HepG2 (cell line): Measurements from ENCODE around the gene KIF6. TPM values are rescaled to one million over a fixed set of nuclear protein-coding genes. Genes with fewer than 3 reads are reported as not detected.

Source experiments
- ATAC-seq: fragments of 200-7000 bp; cut with Tn5 transposase; 3 replicates; pipeline ENCODE4 v1.9.1; 2020; ENCODE audit warnings: mild to moderate bottlenecking, moderate library complexity
- BruUV-seq: library from RNA; stranded (reverse); fragments of 400-500 nt; replicated peaks from 2 replicates; lab custom pipeline; 2021; lab: Mats Ljungman, UMichigan
- CTCF ChIA-PET: fragments of 300-600 bp; formaldehyde crosslinking; extraction: SDS; loops from one replicate; lab custom pipeline; 2021; ENCODE audit warnings: low total read pairs, inconsistent platforms, low intra/inter-chr PET ratio; lab: Yijun Ruan, JAX
- POLR2A ChIA-PET: fragments of 350-600 bp; sonication (Branson Sonifier 250); formaldehyde crosslinking; loops from one replicate; lab custom pipeline; 2020; ENCODE audit warnings: antibody characterized with exemption, inconsistent platforms; lab: Yijun Ruan, JAX
- DNase-seq: peaks from one replicate; pipeline ENCODE4 v3.0.0-alpha.2; 2015; ENCODE audit warnings: low spot score
- FAIRE-seq: peaks from 3 replicates; lab custom pipeline; 2011; peaks lifted over from hg19 to GRCh38; lab: Jason Lieb, UNC
- H2AFZ ChIP-seq: one replicate; pipeline ENCODE4 v1.6.1; 2011; ENCODE audit warnings: low read length, inconsistent platforms
- H3K27ac ChIP-seq: fragments of 300-600 bp; 3 replicates; pipeline ENCODE4 v1.8.0; 2011; ENCODE audit warnings: mixed run types, mild to moderate bottlenecking, mixed read lengths, low read length, inconsistent platforms; ENCODE audit not compliant: insufficient read depth; ENCODE audit errors: extremely low read length
- H3K27me3 ChIP-seq, 2 experiments: fragments of 200-600 bp in 1 of 2; 2 replicates in 1 of 2; 3 replicates in 1 of 2; pipeline versions ENCODE4 v1.6.0 to v1.8.0; 2011; ENCODE audit warnings: low read length in 2 of 2, mild to moderate bottlenecking in 2 of 2, moderate library complexity in 2 of 2, inconsistent platforms in 1 of 2; ENCODE audit not compliant: insufficient read depth in 2 of 2, control insufficient read depth in 1 of 2
- H3K36me3 ChIP-seq, 2 experiments: fragments of 200-600 bp in 1 of 2; replicated peaks in 1 of 2; 2 replicates in 1 of 2; 3 replicates in 1 of 2; pipeline versions ENCODE4 v1.5.1 to v1.8.0; 2011; ENCODE audit warnings: low read length in 2 of 2, inconsistent platforms in 1 of 2; ENCODE audit not compliant: insufficient read depth in 2 of 2, control insufficient read depth in 1 of 2
- H3K4me1 ChIP-seq: 2 replicates; pipeline ENCODE4 v1.5.1; 2012; ENCODE audit warnings: low read length, inconsistent platforms; ENCODE audit not compliant: insufficient read depth
- H3K4me2 ChIP-seq: 2 replicates; pipeline ENCODE4 v1.6.0; 2011; ENCODE audit warnings: low read depth, low read length, inconsistent platforms
- H3K4me3 ChIP-seq, 3 experiments: fragments of 200-600 bp in 1 of 3; sonication (generic), shearing (Covaris generic) in 1 of 3; replicated peaks in 1 of 3; 2 replicates each; pipeline ENCODE4 v1.5.1; 2011 to 2016; ENCODE audit warnings: low read length in 3 of 3, inconsistent platforms in 2 of 3, low read depth in 2 of 3, mild to moderate bottlenecking in 2 of 3, control low read depth in 1 of 3, mixed read lengths in 1 of 3; ENCODE audit not compliant: insufficient read depth in 1 of 3
- H3K79me2 ChIP-seq: one replicate; pipeline ENCODE4 v1.6.1; 2011; ENCODE audit warnings: low read length, inconsistent platforms; ENCODE audit not compliant: insufficient read depth
- H3K9ac ChIP-seq: 2 replicates; pipeline ENCODE4 v1.6.0; 2011; ENCODE audit warnings: mild to moderate bottlenecking, low read depth, low read length, inconsistent platforms; ENCODE audit not compliant: insufficient read depth
- H3K9me3 ChIP-seq: 2 replicates; pipeline ENCODE4 v1.5.1; 2012; ENCODE audit warnings: mild to moderate bottlenecking, low read length
- H4K20me1 ChIP-seq: 2 replicates; pipeline ENCODE4 v1.6.0; 2011; ENCODE audit warnings: inconsistent platforms, mild to moderate bottlenecking, low read length, moderate library complexity; ENCODE audit not compliant: insufficient read depth
- DRAP1 ChIP-seq: IDR thresholded peaks from 2 replicates; pipeline ENCODE4 v1.6.1; 2016; ENCODE audit warnings: missing genetic modification reagents, missing compliant biosample characterization
- JUNB ChIP-seq: sonication (generic); formaldehyde crosslinking; IDR thresholded peaks from 2 replicates; pipeline ENCODE4 v1.8.0; 2022; ENCODE audit warnings: missing genetic modification reagents, mild to moderate bottlenecking, borderline replicate concordance
- KLF11 ChIP-seq: IDR thresholded peaks from 2 replicates; pipeline ENCODE4 v1.6.1; 2016; ENCODE audit warnings: missing compliant biosample characterization
- MED13 ChIP-seq: sonication (generic); formaldehyde crosslinking; IDR thresholded peaks from 2 replicates; pipeline ENCODE4 v1.5.0; 2020; ENCODE audit warnings: missing genetic modification reagents
- NFRKB ChIP-seq: fragments of 450-650 bp; IDR thresholded peaks from 2 replicates; pipeline ENCODE4 v1.6.1; 2017
- ZHX2 ChIP-seq, 2 experiments: sonication (generic) in 1 of 2; formaldehyde crosslinking in 1 of 2; IDR thresholded peaks; 2 replicates each; pipeline versions ENCODE4 v1.6.1 to v1.9.0; 2014 to 2022; ENCODE audit warnings: antibody characterized with exemption in 1 of 2, borderline replicate concordance in 1 of 2, inconsistent platforms in 1 of 2, low read depth in 1 of 2, missing genetic modification reagents in 1 of 2
- ZNF382 ChIP-seq: sonication (generic); formaldehyde crosslinking; IDR thresholded peaks from 2 replicates; pipeline ENCODE4 v1.5.0; 2020; ENCODE audit warnings: missing genetic modification reagents, mild to moderate bottlenecking, borderline replicate concordance
- ZNF530 ChIP-seq: sonication (generic); formaldehyde crosslinking; IDR thresholded peaks from 2 replicates; pipeline ENCODE4 v1.5.0; 2020; ENCODE audit warnings: low read depth, mild to moderate bottlenecking, missing genetic modification reagents
- ZNF678 ChIP-seq: sonication (generic); formaldehyde crosslinking; IDR thresholded peaks from 2 replicates; pipeline ENCODE4 v1.4.0; 2020; ENCODE audit warnings: mild to moderate bottlenecking, missing genetic modification reagents
- ZNF737 ChIP-seq: sonication (generic); formaldehyde crosslinking; IDR thresholded peaks from 2 replicates; pipeline ENCODE4 v1.5.0; 2020; ENCODE audit warnings: missing genetic modification reagents, mild to moderate bottlenecking, borderline replicate concordance
- whole genome bisulfite sequencing: methylation state at CpG from one replicate; pipeline ENCODE4 v1.1.6; 2017; ENCODE audit warnings: low lambda C conversion rate; 5-methylcytosine and 5-hydroxymethylcytosine counted together
- in situ Hi-C: cut with HindIII; loops from 2 replicates; pipeline ENCODE4 v1.10.0; 2017; ENCODE audit warnings: low pct_unique_long_range_greater_than_20kb; ENCODE audit not compliant: extremely low pct_ligation_motif_present
- intact Hi-C: fragments of 100-400 bp; cut with micrococcal nuclease; formaldehyde crosslinking; loops from one replicate; pipeline ENCODE4 v1.10.0; 2022; ENCODE audit not compliant: unreplicated experiment
- polyA plus RNA-seq, 8 experiments: library from polyadenylated mRNA; depleted of rRNA in 3 of 8; stranded (reverse) in 7 of 8; unstranded in 1 of 8; fragments of >200 nt; fragmentation: Illumina TruSeq in 4 of 8; extraction: Trizol in 4 of 8; gene quantifications; 2 replicates each; pipeline versions ENCODE4 v1.2.1 to v1.2.3, GENCODE V29; 2011 to 2016; ENCODE audit warnings: low read depth in 4 of 8, missing spikeins in 1 of 8, mixed read lengths in 1 of 8; ENCODE audit not compliant: insufficient read depth in 1 of 8
- total RNA-seq, 5 experiments: library from RNA; depleted of rRNA; stranded (reverse); fragments of >200 nt; fragmentation: Illumina TruSeq; extraction: Trizol; gene quantifications; 2 replicates each; pipeline ENCODE4 v1.2.3, GENCODE V29; 2016; ENCODE audit warnings: low read depth in 1 of 5

The KIF6 gene
- total and polyA plus RNA-seq, 2 of the 13 experiments (the other 11 are each of a cell fraction or from before 2014, with no cell fraction given): 0.04 to 0.27 TPM

DNA sequence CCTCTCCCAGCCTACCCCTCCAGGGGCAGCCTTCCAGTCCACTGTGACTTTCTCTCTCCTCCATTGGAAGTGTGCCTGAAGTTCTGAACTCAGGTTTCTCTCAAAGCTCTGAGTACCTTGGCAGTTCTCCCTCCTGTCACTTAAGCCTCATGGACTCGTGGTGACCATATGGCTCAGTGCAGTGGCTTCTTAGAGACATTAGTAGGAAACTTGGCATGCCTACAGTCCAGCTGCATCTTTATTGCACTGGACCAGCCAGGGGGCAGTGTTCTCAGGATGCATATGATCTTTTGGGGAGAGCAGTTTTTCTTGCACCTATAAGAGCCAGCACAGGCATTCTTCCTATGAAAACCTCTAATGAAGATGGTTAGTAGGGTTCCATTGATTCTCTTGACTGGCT, 355.2 kb downstream of the KIF6 start:
- WGBS: 0% methylated on average over 1 of the region's 1 CpG
- DNase-seq (no peak), FAIRE-seq (no peak), ATAC-seq (no peak; the same call in 2 of the 3 replicates)
- Histone ChIP-seq H3K4me1 (no peaks in the 10 kb centered on the region), H3K4me3 (no peak overlapping the region), H3K4me2 (no peak overlapping the region), H3K27ac (no peak overlapping the region), H3K36me3 (no peaks in the 10 kb centered on the region), H3K9ac (no peak overlapping the region), H4K20me1 (no peaks in the 10 kb centered on the region), H3K9me3 (no peaks in the 10 kb centered on the region), H2AFZ (no peak overlapping the region), H3K27me3 (no peaks in the 10 kb centered on the region), H3K79me2 (no peaks in the 10 kb centered on the region)
- in situ Hi-C loops: loop anchor here (10.0 kb wide), 1 partner anchor 945 kb away; no protein-coding TSS in a partner anchor
- TF ChIP-seq ZNF737 (CRISPR knock-in tag) (no peak), ZNF530 (CRISPR knock-in tag) (no peak), DRAP1 (CRISPR knock-in tag) (no peak), NFRKB (no peak)
- intact Hi-C loops: loop anchor here (10.0 kb wide), 1 partner anchor 935 kb away; no protein-coding TSS in a partner anchor
- BruUV-seq: no TSS peak
- POLR2A ChIA-PET: no interaction called here
- CTCF ChIA-PET: no interaction called here

GRCh38 chr6:39367700-39368099, 357.5 kb downstream of the KIF6 start:
- FAIRE-seq: no peak
- in situ Hi-C loops: no loop called here
- TF ChIP-seq ZHX2 (IDR thresholded peaks at IDR 0.05; ENCODE audit: low read depth) (no peak), ZHX2 (CRISPR knock-in tag; IDR thresholded peaks at IDR 0.05; ENCODE audit: borderline replicate concordance) (no peak), KLF11 (no peak), ZNF382 (CRISPR knock-in tag) (no peak), MED13 (CRISPR knock-in tag) (no peak), ZNF678 (CRISPR knock-in tag) (no peak), JUNB (no peak)

More at GRCh38 chr6:39367700-39368099, 357.5 kb downstream of the KIF6 start:
- Histone ChIP-seq H3K9me3 (no peaks in the 10 kb centered on the region), H2AFZ (no peak overlapping the region), H4K20me1 (no peaks in the 10 kb centered on the region), H3K9ac (no peak overlapping the region), H3K4me1 (no peaks in the 10 kb centered on the region), H3K4me2 (no peak overlapping the region), H3K27me3 (no peaks in the 10 kb centered on the region), H3K4me3 (no peak overlapping the region), H3K27ac (no peak overlapping the region), H3K36me3 (no peaks in the 10 kb centered on the region), H3K79me2 (no peaks in the 10 kb centered on the region)
- ChIA-PET POLR2A (no interaction called here), CTCF (no interaction called here)
- DNase-seq: no peak
- ATAC-seq: no peak
- intact Hi-C loops: no loop called here
- BruUV-seq: no TSS peak
- 55% methylated on average over 3 of the region's 3 CpGs for WGBS
